Measurements from ENCODE around the gene HAUS7. TPM values are rescaled to one million over a fixed set of nuclear protein-coding genes. Genes with fewer than 3 reads are reported as not detected.

Gene HAUS7
- total and polyA plus RNA-seq, 5 donors from 2014 or later = 28.0 to 43.1 (median 34.4) TPM

DNA sequence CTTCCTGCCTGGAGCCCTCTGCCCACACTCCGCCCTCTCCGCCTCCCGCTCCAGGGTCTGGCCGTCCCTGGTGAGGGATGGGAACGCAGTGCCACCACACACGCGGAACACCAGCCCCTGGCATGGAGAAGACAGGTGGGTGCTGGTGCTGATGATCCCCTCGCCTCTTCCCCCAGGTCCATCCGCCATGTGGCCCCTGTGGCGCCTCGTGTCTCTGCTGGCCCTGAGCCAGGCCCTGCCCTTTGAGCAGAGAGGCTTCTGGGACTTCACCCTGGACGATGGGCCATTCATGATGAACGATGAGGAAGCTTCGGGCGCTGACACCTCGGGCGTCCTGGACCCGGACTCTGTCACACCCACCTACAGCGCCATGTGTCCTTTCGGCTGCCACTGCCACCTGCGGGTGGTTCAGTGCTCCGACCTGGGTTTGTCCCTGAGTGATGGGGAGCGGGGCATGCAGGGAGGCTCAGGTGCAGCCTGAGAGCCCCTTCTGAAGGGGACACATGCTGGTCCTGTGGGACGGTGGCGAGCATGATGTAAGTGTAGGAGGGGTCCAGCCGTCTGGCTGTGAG is 34.2 kb upstream of the HAUS7 start:
- peaks cover 0 to 6% (median 0%) of the 10 kb centered on the region in 7 donors for H3K9me3 Mint-ChIP-seq
- H3K27me3 Mint-ChIP-seq = no peaks in the 10 kb centered on the region
- Histone ChIP-seq H3K27ac (ENCODE audit: insufficient read depth, low read length, poor library complexity, severe bottlenecking) (no peak overlapping the region), H3K27me3 (ENCODE audit: control insufficient read depth, insufficient read depth, low read length) (no peaks in the 10 kb centered on the region), H3K4me1 (ENCODE audit: control insufficient read depth, insufficient read depth, low read length, poor library complexity, severe bottlenecking) (no peaks in the 10 kb centered on the region), H3K9me3 (ENCODE audit: control insufficient read depth in 2 of 2, low read length in 2 of 2) (no peaks in the 10 kb centered on the region), H3K36me3 (ENCODE audit: control insufficient read depth, insufficient read depth, low read length) (no peaks in the 10 kb centered on the region), H3K4me3 (ENCODE audit: low read depth, low read length) (no peak overlapping the region)
- H3K4me1 Mint-ChIP-seq = peaks cover 0 to 6% (median 0%) of the 10 kb centered on the region in 4 donors
- DNase-seq (no peak), ATAC-seq (ENCODE audit: low read depth in 2 of 2) (no peak)
- H3K36me3 Mint-ChIP-seq = no peaks in the 10 kb centered on the region
- no peak overlapping the region for H3K27ac Mint-ChIP-seq
- H3K4me3 Mint-ChIP-seq = no peak overlapping the region

DNA sequence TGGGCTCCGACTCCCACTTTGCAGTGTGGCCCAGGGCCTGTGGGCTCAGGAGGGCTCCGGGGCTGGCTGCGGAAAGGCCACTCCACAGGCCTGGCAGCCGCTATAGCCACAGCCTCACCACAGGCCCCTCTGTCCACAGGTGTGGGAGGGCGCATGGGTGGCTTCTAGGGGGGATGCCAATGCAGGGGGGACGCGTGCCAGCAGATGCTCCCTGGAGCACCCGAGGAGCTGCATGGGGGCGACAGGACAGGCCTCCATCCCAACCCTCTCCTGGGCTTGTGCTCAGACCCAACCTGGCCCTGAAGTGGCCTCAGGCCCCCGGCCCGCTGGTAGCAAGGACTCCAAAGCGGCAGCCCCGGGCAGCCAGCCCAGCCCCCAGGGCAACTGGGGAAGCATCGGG is 32.4 kb upstream of the HAUS7 start:
- Histone ChIP-seq H3K9me3 (ENCODE audit: control insufficient read depth in 2 of 2, low read length in 2 of 2) (no peaks in the 10 kb centered on the region), H3K27ac (ENCODE audit: insufficient read depth, low read length, poor library complexity, severe bottlenecking) (no peak overlapping the region), H3K27me3 (ENCODE audit: control insufficient read depth, insufficient read depth, low read length) (no peaks in the 10 kb centered on the region), H3K36me3 (ENCODE audit: control insufficient read depth, insufficient read depth, low read length) (no peaks in the 10 kb centered on the region), H3K4me3 (ENCODE audit: low read depth, low read length) (no peak overlapping the region), H3K4me1 (ENCODE audit: control insufficient read depth, insufficient read depth, low read length, poor library complexity, severe bottlenecking) (no peaks in the 10 kb centered on the region)
- H3K4me1 Mint-ChIP-seq = peaks cover 0 to 4% (median 0%) of the 10 kb centered on the region in 4 donors
- no peaks in the 10 kb centered on the region for H3K36me3 Mint-ChIP-seq
- H3K27ac Mint-ChIP-seq = no peak overlapping the region
- no peak overlapping the region for H3K4me3 Mint-ChIP-seq
- H3K27me3 Mint-ChIP-seq = no peaks in the 10 kb centered on the region
- H3K9me3 Mint-ChIP-seq = peaks cover 0 to 6% (median 0%) of the 10 kb centered on the region in 7 donors
- DNase-seq = no peak
- ATAC-seq (ENCODE audit: low read depth in 2 of 2) = no peak

DNA sequence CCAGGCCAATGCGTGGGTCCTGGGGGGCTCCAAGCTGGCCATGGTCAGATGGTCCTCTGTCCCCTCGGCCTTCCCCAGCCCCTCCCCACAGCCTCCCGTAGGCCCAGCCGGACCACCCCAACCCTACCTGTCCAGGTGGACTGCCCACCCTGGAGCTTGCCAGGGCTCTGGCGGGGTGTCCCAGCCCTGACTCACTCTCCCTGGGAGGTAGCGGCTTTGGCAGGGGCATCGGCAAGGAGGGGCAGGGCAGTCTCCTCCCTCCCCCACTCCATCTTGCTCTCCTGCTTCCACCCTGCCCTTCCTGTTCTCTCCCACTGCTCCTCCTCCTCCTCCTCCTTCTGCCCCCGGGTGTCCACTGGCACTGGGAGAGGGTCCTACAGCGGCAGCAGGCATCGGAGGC is 31.8 kb upstream of the HAUS7 start:
- ATAC-seq (ENCODE audit: low read depth in 2 of 2) (no peak), DNase-seq (no peak)
- H3K4me1 Mint-ChIP-seq = no peaks in the 10 kb centered on the region
- Histone ChIP-seq H3K4me1 (ENCODE audit: control insufficient read depth, insufficient read depth, low read length, poor library complexity, severe bottlenecking) (no peaks in the 10 kb centered on the region), H3K27me3 (ENCODE audit: control insufficient read depth, insufficient read depth, low read length) (no peaks in the 10 kb centered on the region), H3K4me3 (ENCODE audit: low read depth, low read length) (no peak overlapping the region), H3K27ac (ENCODE audit: insufficient read depth, low read length, poor library complexity, severe bottlenecking) (no peak overlapping the region), H3K9me3 (ENCODE audit: control insufficient read depth in 2 of 2, low read length in 2 of 2) (no peaks in the 10 kb centered on the region), H3K36me3 (ENCODE audit: control insufficient read depth, insufficient read depth, low read length) (no peaks in the 10 kb centered on the region)
- no peaks in the 10 kb centered on the region for H3K36me3 Mint-ChIP-seq
- no peak overlapping the region for H3K27ac Mint-ChIP-seq
- no peaks in the 10 kb centered on the region for H3K27me3 Mint-ChIP-seq
- H3K9me3 Mint-ChIP-seq = peaks cover 0 to 6% (median 0%) of the 10 kb centered on the region in 7 donors
- H3K4me3 Mint-ChIP-seq = no peak overlapping the region

DNA sequence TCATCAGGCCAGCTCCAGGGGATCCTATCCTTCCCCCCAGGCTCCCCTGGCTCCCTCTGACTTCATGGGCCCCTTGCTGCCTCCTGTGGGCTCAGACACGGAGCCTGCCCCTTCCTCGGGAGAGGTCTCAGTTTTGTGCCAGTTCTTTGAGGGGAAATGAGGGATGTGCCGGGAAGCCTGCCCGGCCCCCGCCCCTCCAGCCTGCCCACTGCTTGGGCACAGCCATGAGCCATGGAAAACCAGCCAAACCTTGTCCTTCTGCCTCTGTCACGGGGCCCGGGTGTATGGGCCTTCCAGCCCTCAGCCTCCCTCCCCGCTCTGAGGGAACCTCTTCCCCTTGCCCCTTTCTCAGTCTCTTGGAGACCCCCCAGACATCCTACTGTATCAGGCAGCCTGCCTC is 31.2 kb upstream of the HAUS7 start:
- H3K27me3 Mint-ChIP-seq = no peaks in the 10 kb centered on the region
- H3K4me3 ChIP-seq (ENCODE audit: low read depth, low read length) = no peak overlapping the region
- no peak overlapping the region for H3K4me3 Mint-ChIP-seq
- DNase-seq = no peak
- H3K9me3 ChIP-seq (ENCODE audit: control insufficient read depth in 2 of 2, low read length in 2 of 2) = no peaks in the 10 kb centered on the region
- H3K4me1 Mint-ChIP-seq = no peaks in the 10 kb centered on the region
- H3K27ac Mint-ChIP-seq = no peak overlapping the region
- H3K27me3 ChIP-seq (ENCODE audit: control insufficient read depth, insufficient read depth, low read length) = no peaks in the 10 kb centered on the region
- H3K4me1 ChIP-seq (ENCODE audit: control insufficient read depth, insufficient read depth, low read length, poor library complexity, severe bottlenecking) = no peaks in the 10 kb centered on the region
- no peaks in the 10 kb centered on the region for H3K36me3 Mint-ChIP-seq
- H3K27ac ChIP-seq (ENCODE audit: insufficient read depth, low read length, poor library complexity, severe bottlenecking) = no peak overlapping the region
- no peaks in the 10 kb centered on the region for H3K36me3 ChIP-seq (ENCODE audit: control insufficient read depth, insufficient read depth, low read length)
- H3K9me3 Mint-ChIP-seq = peaks cover 0 to 6% (median 0%) of the 10 kb centered on the region in 7 donors
- no peak for ATAC-seq (ENCODE audit: low read depth in 2 of 2)

DNA sequence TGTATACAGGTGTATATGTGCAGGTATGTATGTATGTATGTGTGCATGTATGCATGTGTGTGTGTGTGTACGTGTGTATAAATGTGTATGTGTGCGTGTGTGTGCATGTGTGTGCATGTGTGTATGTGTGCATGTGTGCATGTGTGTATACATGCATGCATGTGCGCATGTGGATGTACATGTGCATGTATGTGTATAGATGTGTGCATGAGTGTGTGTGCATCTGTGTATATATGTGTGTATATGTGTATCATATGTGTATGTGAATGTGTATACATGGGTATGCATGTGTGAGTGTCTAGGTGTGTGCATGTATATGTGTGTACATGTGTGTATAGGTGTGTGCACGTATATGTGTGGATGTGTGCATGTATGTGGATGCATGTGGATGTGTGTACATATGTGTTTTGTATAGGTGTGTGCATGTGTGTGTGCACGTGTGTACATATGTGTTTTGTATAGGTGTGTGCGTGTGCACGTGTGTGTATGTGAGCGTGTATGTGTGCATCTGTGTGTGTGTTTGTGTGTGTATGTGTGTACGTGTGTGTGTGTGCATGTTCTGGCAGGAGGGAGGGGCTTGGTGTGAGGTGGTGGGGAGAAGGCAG is 30.4 kb upstream of the HAUS7 start:
- Mint-ChIP-seq H3K27ac (no peak overlapping the region), H3K9me3 (peaks cover 0 to 6% (median 0%) of the 10 kb centered on the region in 7 donors), H3K4me1 (no peaks in the 10 kb centered on the region), H3K27me3 (no peaks in the 10 kb centered on the region), H3K4me3 (no peak overlapping the region), H3K36me3 (no peaks in the 10 kb centered on the region)
- Histone ChIP-seq H3K9me3 (ENCODE audit: control insufficient read depth in 2 of 2, low read length in 2 of 2) (no peaks in the 10 kb centered on the region), H3K4me1 (ENCODE audit: control insufficient read depth, insufficient read depth, low read length, poor library complexity, severe bottlenecking) (no peaks in the 10 kb centered on the region), H3K36me3 (ENCODE audit: control insufficient read depth, insufficient read depth, low read length) (no peaks in the 10 kb centered on the region), H3K27ac (ENCODE audit: insufficient read depth, low read length, poor library complexity, severe bottlenecking) (no peak overlapping the region), H3K27me3 (ENCODE audit: control insufficient read depth, insufficient read depth, low read length) (no peaks in the 10 kb centered on the region), H3K4me3 (ENCODE audit: low read depth, low read length) (no peak overlapping the region)
- ATAC-seq (ENCODE audit: low read depth in 2 of 2) (no peak), DNase-seq (no peak)

DNA sequence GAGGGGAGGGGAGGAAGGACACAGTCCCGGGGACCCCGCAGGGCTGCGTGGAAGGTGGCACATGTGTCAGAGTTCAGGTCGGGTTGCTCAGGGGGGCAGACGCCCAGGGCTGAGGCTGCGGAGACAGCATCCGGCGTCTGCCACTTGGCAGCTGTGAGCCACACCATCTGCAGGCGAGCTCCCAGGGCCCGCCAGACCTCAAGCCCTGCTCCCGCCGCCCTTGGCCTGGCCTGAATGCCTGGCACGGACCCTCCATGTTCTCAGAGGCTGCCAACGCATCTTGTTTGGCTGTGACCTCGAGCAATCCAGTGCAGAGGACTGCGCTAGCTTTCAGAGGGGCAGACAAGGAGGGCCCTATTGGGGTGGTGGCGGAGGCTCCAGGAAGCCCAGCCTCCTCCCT is 29.5 kb upstream of the HAUS7 start:
- no peak overlapping the region for H3K27ac ChIP-seq (ENCODE audit: insufficient read depth, low read length, poor library complexity, severe bottlenecking)
- ATAC-seq (ENCODE audit: low read depth in 2 of 2) (no peak), DNase-seq (no peak)
- no peak overlapping the region for H3K4me3 ChIP-seq (ENCODE audit: low read depth, low read length)
- Mint-ChIP-seq H3K9me3 (peaks cover 0 to 6% (median 0%) of the 10 kb centered on the region in 7 donors), H3K36me3 (no peaks in the 10 kb centered on the region), H3K4me3 (no peak overlapping the region), H3K27ac (no peak overlapping the region), H3K27me3 (no peaks in the 10 kb centered on the region), H3K4me1 (peaks cover 0 to 4% (median 0%) of the 10 kb centered on the region in 4 donors)
- H3K9me3 ChIP-seq (ENCODE audit: control insufficient read depth in 2 of 2, low read length in 2 of 2) = no peaks in the 10 kb centered on the region
- no peaks in the 10 kb centered on the region for H3K36me3 ChIP-seq (ENCODE audit: control insufficient read depth, insufficient read depth, low read length)
- no peaks in the 10 kb centered on the region for H3K27me3 ChIP-seq (ENCODE audit: control insufficient read depth, insufficient read depth, low read length)
- no peaks in the 10 kb centered on the region for H3K4me1 ChIP-seq (ENCODE audit: control insufficient read depth, insufficient read depth, low read length, poor library complexity, severe bottlenecking)

DNA sequence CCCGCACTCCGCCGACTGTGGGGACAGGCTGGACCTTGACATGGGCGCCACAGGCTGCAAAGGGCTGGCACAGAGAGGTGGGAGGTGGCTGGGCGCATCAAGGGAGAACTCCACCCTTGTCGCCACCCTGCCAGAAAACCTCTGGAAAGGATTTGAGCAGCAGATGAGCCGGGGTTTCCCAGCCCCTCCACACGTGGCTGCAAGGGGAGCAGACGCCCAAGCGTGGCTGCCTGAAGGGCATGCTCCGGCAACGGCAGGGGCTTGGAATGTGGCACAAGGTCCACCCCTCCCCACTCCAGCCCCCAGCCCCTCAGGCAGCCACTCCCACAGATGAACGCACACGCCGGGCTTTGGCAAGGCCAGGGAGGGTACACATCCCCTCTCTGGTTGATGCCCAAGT is 29.0 kb upstream of the HAUS7 start:
- H3K9me3 ChIP-seq (ENCODE audit: control insufficient read depth in 2 of 2, low read length in 2 of 2) = no peaks in the 10 kb centered on the region

DNA sequence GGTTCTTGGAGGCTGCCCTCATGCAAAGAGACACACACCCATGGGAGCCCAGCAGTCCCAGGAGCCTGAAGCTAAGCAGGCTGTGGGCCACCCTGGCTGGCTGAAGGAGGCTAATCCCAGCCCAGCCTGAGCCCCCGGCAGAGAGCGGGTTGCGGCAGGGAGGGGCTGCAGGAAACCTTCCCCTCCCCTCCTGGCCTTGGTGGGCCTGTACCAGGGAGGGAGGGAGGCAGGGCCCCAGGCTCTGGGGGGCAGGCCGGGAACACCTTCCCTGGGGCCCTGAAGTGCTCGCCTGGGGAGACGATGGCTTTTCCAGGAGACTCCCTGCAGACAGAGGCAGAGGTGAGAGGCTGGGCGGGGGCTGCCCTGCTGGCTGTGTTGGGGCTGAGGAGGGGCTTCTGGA is 28.1 kb upstream of the HAUS7 start:
- H3K4me3 ChIP-seq (ENCODE audit: low read depth, low read length) = no peak overlapping the region
- Mint-ChIP-seq H3K4me1 (peaks cover 0 to 4% (median 0%) of the 10 kb centered on the region in 4 donors), H3K9me3 (peaks cover 0 to 6% (median 0%) of the 10 kb centered on the region in 7 donors), H3K27me3 (no peaks in the 10 kb centered on the region), H3K36me3 (no peaks in the 10 kb centered on the region), H3K27ac (no peak overlapping the region), H3K4me3 (no peak overlapping the region)
- H3K27ac ChIP-seq (ENCODE audit: insufficient read depth, low read length, poor library complexity, severe bottlenecking) = no peak overlapping the region
- no peak for ATAC-seq (ENCODE audit: low read depth in 2 of 2)
- no peaks in the 10 kb centered on the region for H3K9me3 ChIP-seq (ENCODE audit: control insufficient read depth in 2 of 2, low read length in 2 of 2)
- no peaks in the 10 kb centered on the region for H3K4me1 ChIP-seq (ENCODE audit: control insufficient read depth, insufficient read depth, low read length, poor library complexity, severe bottlenecking)
- H3K36me3 ChIP-seq (ENCODE audit: control insufficient read depth, insufficient read depth, low read length) = no peaks in the 10 kb centered on the region
- no peaks in the 10 kb centered on the region for H3K27me3 ChIP-seq (ENCODE audit: control insufficient read depth, insufficient read depth, low read length)
- DNase-seq = no peak

More for the DNA sequence above, 29.0 kb upstream of the HAUS7 start:
- no peaks in the 10 kb centered on the region for H3K4me1 ChIP-seq (ENCODE audit: control insufficient read depth, insufficient read depth, low read length, poor library complexity, severe bottlenecking)
- no peaks in the 10 kb centered on the region for H3K27me3 Mint-ChIP-seq
- no peak overlapping the region for H3K4me3 ChIP-seq (ENCODE audit: low read depth, low read length)
- no peak for ATAC-seq (ENCODE audit: low read depth in 2 of 2)
- no peak overlapping the region for H3K27ac Mint-ChIP-seq
- no peak for DNase-seq
- no peaks in the 10 kb centered on the region for H3K27me3 ChIP-seq (ENCODE audit: control insufficient read depth, insufficient read depth, low read length)
- H3K36me3 Mint-ChIP-seq = no peaks in the 10 kb centered on the region
- H3K36me3 ChIP-seq (ENCODE audit: control insufficient read depth, insufficient read depth, low read length) = no peaks in the 10 kb centered on the region
- no peak overlapping the region for H3K27ac ChIP-seq (ENCODE audit: insufficient read depth, low read length, poor library complexity, severe bottlenecking)
- H3K9me3 Mint-ChIP-seq = peaks cover 0 to 6% (median 0%) of the 10 kb centered on the region in 7 donors
- peaks cover 0 to 4% (median 0%) of the 10 kb centered on the region in 4 donors for H3K4me1 Mint-ChIP-seq
- H3K4me3 Mint-ChIP-seq = no peak overlapping the region

All from CD4-positive, CD25-positive, alpha-beta regulatory T cell (primary cell).